UCSD-AML1 (cell line): ENCODE data around the gene APOA5.

Source experiments
- DNase-seq: peaks from one replicate; lab custom pipeline; 2025; ENCODE audit not compliant: unreplicated experiment; lab: John Stamatoyannopoulos, UW

APOA5 gene

DNA sequence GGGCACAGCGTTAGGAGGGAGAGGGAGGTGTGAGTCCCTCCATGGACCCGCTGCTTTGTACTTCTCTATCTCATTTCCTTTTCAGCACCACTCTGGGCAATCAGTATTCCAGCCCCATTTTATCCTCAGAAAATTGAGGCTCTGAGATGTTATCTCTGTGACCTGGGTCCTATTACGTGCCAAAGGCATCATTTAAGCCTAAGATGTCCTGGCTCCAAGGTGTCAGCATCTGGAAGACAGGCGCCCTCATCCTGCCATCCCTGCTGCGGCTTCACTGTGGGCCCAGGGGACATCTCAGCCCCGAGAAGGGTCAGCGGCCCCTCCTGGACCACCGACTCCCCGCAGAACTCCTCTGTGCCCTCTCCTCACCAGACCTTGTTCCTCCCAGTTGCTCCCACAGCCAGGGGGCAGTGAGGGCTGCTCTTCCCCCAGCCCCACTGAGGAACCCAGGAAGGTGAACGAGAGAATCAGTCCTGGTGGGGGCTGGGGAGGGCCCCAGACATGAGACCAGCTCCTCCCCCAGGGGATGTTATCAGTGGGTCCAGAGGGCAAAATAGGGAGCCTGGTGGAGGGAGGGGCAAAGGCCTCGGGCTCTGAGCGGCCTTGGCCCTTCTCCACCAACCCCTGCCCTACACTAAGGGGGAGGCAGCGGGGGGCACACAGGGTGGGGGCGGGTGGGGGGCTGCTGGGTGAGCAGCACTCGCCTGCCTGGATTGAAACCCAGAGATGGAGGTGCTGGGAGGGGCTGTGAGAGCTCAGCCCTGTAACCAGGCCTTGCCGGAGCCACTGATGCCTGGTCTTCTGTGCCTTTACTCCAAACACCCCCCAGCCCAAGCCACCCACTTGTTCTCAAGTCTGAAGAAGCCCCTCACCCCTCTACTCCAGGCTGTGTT is 37.2 kb upstream of the APOA5 start:
- DNase-seq, result no peak

DNA sequence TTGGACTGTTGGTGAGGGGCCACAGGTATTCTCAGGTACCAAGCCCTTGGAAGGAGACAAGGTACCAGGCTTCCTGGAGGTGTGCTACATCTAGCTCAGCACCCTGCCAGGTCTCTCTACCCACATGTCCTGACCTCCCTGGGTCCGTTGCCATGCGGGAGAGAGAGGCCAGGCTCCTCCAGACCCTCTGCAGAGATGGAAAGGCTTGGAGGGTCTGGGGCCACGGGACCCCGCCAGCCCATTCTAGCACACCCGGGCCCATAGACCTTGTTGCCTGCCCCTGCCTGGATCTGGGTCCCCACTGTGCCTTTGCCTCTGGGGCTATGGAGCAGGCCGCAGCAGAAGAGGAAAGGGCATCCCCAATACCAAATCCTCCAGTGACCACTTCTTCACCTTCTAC is 35.8 kb upstream of the APOA5 start:
- no peak for DNase-seq

DNA sequence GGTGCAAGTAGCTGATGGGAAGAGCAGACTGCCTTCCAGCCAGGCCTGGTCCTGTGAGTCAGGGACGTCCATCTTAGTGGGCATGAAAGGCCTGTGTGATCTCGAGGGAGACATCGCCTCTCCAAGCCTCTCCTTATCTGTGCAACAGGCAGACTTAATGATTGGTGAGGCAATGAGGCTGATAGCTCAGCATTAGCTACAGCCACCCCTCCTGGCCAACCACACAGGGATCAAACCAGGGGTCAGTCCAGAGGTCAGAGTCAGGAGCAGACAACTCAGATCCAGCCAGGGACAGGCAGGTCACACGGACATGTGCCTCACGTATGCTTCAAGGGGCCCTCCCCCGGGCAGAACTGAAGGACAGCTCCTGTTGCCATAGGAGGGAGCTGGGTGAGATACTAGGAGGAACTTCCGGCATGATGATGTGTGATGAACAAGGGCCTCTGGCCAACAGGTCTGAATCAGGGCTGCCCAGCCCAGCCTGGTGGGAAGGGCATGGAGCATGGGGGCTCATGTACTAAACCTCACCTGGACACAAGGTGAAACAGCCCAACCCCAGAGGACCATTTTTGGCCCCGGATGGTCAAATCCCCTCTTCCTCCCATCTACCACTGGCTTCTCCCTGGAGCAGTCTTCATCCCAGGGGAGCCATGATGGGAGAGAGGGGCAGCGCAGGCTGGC is 35.2 kb upstream of the APOA5 start:
- DNase-seq, result no peak

DNA sequence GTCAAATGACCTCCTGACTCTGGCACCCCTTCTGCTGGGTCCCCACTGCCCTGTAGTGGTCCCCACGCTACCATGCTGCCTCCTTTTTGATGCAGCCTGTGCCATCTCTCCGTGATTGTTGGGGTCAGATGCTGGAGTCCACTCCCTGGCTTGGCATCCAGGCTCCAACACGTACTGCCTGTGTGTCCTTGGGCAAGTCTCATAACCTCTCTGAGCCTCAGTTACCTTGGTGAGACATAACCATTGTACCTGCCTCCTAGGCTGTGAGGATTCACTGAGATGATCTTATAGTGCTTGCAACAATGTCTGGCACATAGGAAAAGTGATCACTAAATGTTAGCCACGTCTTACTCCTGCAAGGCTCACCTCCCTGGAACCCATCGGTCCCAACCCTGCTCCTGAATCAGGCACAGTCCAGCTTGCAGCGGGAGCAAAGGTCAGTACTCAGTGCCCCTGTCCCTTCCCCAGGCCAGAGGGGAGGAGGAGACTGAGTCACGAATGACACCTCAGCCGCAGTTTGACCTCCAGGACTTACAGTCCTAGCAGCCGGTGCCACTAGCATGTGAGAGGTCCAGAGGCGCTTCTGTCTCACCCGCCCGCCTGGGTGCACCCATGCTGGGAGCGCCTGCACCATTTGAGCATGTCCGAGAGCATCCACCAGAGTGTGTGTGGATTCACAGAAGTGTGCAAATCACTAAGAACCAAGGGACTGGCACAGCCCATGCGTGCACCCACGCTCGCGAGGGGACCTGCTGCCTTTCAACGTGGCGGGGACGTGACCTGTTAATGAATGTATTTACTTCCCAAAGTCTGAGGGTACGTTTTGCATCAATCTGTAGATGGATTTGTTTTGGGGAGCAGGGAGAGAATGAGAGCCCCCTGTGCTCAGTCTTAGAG is 34.4 kb upstream of the APOA5 start:
- DNase-seq, result no peak

DNA sequence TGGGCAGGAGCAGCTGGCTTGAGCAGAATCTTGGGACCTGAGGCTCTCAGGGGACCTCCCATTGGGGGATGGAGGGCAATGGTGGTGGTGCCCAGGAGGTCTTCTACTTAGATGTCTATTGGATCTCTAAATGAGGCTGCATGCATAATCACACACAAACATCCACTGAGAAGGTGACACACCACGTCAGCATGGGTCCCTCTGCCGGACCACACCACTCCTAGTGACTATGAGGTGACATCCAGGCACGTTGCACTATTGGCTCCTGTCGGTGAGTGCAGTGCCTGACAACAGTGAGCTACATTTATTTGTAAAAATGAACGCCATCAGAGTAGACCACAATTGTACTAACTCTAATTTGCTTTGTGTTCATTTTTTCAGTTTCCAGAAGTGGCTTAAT is 33.8 kb upstream of the APOA5 start:
- no peak for DNase-seq

DNA sequence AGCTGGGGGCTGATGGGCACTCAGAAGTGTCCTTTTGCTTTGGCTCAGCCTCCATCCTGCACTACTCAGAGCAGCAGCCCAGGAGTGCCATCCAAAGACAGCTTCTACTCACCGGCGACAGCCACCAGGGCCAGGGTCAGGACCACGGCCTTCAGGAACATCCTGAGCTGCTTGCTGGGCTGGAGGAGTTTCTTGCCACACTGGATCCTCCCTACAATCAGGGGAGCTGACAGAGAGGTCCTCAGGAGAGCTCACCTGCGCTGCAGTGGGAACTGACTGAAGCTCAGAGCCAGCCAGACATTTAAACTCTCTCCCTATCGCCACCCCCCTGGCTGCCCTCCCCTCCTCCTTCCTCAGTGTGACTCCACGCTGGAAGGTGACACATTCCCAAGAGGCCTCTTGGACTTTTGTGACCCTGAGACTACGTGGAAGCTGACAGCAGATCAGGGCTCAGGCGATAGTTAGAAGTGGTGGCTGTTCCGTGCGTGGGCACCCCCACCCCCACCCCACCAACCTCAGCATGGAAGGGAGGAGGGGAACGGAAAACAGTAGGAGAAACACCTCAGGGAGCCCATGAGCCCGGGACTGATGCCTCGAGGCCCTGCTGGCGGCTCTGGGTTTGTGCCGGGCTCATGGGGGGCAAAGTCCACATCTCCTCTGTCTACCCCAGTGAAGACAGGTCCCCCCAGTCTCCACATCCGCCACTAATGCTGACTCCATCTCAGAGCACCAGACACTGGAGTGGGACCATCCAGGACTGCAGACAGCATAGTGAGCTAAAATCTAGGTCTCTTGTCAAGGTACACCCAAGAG is 31.6 kb upstream of the APOA5 start, which contains the start of gene APOA4:
APOA4 (minus strand) TSS at position 274 of the 813 bp plus-strand sequence; CDS start at position 161, 113 bp downstream.
- no peak for DNase-seq

DNA sequence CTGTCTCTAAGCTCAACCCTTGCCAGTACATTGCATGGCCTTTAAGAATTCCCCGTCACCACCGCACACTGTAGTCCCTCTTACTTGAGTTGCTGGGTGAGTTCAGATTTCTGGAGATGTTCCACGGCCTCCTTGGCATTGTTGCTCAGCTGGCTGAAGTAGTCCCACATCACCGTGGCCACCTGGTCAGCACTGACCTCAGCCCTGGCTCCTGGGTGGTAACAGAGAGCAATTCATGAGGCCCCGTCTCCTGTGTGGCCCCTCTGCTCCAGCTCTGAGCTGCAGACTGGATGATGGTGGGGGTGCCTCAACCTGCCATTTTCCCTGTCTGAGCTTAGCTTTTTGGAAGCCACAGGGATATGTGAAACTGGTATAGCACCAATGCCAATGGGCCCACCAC is 30.9 kb upstream of the APOA5 start:
- DNase-seq, result no peak

DNA sequence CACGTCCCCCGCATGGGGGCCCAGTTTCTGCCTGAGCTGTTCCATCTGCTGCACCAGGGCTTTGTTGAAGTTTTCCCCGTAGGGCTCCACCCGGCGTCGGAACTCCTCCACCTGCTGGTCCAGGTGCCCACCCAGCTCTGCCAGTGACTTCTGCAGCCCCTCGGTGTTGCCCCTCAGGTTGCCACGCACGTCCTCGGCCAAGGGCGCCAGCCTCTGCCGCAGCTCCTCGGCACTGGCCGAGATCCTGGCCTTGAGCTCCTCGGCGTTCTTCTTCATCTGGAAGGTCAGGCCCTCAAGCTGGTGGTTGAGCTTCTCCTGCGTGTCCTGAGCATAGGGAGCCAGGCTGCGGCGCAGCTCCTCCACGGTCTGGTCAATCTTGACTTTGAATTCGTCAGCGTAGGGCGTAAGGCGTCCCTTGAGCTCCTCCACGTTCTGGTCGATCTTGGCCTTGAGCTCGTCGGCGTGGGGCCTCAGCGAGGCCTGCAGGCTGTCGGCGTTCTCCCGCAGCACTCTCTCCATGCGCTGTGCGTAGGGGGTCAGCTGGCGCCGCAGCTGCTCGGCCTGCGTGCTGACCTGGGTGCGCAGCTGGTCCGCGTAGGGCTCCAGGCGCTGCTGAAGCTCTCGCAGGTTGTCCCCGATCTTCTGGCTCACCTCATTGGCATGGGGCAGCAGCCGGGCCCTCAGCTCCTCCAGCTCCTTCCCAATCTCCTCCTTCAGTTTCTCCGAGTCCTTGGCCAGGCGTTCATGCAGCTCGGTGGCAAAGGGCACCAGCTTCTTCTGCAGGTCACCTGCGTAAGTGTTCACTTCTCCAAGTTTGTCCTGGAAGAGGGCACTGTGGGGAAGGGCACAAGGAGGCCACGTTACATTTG is 29.6 kb upstream of the APOA5 start:
- no peak for DNase-seq

DNA sequence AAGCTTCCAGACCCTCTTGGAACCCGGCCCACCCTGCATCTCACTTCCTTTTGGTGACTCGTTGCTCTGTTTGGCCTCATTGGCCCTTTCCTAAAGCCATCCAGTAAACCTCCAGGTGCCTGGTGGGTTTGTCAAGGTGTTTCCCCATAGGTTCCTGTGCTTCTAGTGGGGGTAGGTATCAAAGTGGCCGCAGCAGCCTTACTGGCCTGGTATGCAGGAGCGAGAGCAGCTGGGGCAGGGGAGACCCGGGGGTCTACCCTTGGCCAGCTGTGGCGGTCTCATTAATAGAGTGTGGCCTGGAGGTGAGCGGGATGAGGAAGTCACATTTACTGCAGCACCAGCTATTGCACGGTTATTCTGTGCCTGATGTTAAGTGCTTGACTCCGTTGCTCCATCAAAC is 27.4 kb upstream of the APOA5 start:
- no peak for DNase-seq

DNA sequence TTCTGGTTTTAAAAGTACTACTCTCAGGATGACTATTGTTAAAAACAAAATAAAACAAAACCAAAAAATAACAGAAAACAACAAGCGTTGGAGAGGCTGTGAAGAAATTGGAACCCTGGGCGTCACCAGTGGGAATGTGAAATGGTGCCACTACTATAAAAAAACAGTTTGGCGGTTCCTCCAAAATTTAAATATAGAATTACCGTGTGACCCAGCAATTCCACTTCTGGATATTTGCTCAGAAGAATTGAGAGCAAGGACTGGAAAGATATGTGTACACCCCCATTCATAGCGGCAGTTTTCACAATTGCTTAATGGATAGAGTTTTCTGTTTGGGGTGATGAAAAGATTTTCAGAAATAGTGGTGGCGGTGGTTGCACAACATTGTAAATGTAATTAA is 22.8 kb upstream of the APOA5 start:
- DNase-seq, result no peak

DNA sequence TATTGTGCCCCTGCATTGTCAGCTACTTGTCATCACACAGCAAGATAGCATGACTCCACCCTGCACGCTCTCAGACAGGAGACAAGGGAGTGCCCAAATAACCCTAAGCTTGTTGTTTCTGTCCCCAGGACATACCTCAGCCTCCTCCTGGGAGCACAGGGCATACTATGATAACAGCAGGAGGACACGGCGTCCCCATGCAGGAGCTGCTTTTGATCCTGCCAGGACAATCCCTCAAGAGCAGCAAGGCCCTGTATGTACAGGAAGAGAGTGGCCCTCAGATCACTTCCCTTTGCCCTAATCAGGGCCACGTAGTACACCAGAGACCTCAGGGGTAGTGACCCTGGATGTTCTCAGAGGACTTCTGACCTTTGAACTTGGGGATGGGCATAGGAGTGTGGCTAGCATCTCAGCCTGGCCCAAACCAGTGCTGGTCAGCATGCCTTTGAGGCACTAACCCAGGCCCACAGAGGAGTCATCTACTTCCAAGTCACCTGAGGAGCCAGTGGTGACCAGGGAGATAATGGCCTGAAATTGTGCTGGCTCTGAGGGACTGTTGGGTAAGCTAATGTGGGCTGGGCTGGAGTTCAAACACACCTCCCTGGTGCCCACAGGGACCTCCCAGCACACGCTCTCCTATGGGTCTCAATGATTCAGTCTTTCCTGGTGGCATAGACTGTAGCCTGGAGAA is 22.2 kb upstream of the APOA5 start:
- no peak for DNase-seq

DNA sequence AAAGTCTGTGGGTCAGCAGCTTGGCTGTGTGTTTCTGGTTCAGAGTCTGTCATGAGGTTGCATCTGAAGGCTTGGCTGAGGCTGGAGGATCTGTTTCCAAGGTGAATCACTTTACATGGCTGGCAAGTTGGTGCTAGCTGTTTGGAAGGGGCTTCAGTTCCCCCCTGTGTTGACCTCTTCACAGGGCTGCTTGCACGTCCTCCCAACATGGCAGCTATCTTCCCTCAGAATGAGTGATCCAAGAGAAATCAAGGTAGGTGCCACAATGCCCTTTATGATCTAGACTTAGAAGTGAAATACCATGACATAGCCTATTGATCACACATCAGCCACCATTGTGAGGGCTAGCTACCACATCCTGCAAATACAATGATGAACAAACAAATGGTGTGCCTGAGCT is 21.5 kb upstream of the APOA5 start:
- no peak for DNase-seq

DNA sequence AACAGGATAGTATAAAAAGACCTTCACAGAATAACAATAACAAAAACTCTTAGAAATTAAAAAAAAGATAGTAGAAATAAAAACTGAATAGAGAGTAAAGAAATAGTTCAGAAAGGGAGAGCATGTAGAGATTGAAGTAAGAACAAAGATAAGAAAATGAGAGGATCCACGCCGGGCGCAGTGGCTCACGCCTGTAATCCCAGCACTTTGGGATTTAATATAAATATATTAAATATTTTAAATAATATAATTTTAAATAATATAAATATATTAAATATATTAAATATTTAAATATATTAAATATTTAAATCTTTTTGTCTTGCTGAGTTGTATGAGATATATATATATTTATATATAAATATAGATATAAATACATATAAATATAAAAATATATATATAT is 20.4 kb upstream of the APOA5 start:
- no peak for DNase-seq

DNA sequence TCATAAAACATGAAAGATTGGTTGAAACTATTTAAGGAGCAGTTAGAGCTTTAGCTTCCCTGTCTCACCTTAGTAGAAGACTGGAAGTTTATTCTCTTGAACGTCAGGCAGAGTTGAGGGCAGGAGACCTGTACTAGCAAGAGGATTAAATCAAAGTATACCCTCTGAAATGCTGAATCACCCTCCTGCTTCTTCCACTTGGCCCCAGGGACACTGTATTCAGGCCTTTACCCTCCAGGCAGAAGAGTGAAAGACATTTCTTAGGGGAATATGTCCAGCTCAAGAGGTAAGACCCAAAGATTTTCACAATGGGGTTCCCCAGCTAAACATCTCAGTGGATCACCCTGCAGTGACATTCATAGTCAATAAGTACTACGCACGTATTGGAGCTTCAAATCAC is 19.5 kb upstream of the APOA5 start:
- DNase-seq, result no peak

DNA sequence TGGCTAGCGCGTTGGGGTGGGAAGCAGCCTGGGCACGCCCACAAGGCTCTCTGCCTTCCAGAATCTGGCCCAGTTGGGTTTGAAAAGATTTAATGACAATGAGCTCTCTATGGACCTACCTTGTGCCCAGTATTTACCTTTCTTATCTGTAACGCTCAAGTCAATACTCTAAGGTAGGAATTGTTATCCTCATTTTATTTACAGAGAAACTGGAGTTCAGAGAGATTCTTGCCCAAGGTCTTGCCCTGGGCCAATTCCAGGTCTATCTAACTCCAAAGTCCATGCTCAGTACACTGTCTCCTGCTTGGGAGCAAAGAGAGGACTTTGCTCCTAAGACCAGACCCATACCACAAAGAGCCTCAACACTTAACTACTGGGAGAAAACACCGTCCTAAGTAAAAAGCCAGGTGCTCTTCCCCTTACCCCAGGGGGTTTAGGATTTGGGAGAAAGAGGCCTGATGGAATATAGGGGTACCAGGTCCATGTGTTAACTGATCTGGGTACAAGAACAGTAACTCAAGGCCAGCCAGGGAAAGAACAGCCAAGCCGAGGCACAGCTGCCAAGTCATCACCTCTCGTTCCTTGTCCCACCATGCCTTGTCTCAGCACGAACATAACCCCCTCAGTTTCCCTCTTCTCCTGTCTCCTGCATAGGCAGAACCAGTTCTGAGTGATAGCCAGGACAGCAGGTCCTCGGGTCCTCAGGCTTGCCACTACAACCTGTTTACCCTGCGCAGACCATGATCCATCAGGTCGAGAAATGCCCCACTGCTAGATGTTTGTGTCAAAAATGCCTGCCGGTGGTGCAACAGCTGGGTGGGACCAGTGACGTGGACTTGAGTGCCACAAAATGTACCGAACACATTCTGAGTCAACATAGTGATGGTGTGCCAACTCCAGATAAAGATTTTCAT is 16.8 kb upstream of the APOA5 start:
- DNase-seq, result no peak

DNA sequence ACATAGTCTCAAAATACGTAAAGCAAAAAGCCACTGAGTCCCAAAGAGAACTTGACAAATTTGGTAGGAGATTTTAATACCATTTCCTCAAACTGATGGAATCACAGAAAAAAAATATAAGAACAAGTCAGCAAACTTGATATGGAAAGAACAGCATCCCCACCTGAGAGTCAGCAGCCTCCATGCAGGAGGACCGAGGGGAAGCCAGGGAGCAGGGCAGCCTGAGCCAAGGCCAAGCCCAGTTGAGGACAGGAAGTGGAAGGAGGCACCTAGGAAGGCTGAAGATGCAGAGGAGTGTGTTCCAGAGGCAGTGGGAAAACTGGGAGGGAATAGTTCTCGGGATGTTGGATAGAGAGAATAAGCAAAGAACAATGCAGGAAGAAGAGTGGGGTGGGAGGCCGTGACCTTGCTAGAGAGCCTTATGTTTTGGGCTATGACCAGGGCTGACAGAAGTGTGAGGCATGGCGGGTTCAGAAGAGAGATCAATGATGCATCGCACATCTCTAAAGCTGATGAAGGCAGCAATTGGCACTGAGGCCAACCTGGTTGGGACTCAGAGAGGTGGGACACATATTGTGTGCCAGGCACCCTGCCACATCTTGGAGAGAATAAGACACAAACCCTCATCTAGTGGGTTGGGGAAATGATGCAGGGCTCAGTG is 16.1 kb upstream of the APOA5 start:
- no peak for DNase-seq

DNA sequence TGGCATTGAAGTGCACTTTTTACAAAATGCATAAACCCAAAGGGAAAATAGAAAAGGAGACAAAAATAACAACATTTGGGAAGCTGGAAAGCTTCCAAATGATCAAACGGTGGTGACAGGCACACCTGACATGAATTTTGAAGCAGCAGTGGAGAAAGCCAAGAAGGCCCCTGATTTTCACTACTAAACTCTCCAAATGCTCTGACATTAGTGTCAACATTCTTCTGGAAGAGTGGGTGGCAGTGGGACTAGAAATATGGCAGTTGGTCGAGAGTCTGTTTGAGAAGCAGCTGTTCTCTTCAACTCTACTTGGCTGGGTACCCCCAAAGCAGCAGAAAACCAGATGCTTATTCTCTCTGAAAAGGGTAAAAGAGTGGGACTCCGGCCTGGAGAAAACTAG is 12.3 kb upstream of the APOA5 start:
- DNase-seq, result no peak
